ENCODE results near the gene PGGT1B. TPM values are rescaled to one million over a fixed set of nuclear protein-coding genes. Genes with fewer than 3 reads are reported as not detected.

Gene PGGT1B
- total RNA-seq, 1 experiment from 2014 or later, result 48.5 TPM

GRCh38 chr5:115170929-115171510 lies 91.7 kb downstream of the PGGT1B start:
- H3K9me3 Mint-ChIP-seq (ENCODE audit: unreplicated experiment), result no peaks in the 10 kb centered on the region
- no peaks in the 10 kb centered on the region for H3K27me3 Mint-ChIP-seq (ENCODE audit: insufficient read depth, unreplicated experiment)
- DNase-seq (ENCODE audit: unreplicated experiment), result no peak
- BruUV-seq (replicated peaks), result no TSS peak
- ChIA-PET POLR2A (interaction anchor here (1.5 kb wide), 2 partner anchors 44 to 87 kb away, joined by 3 read pairs; no protein-coding TSS in a partner anchor), CTCF (interaction anchor here (0.6 kb wide), 2 partner anchors 74 to 89 kb away, joined by 3 to 5 read pairs; no protein-coding TSS in a partner anchor)
- H3K27ac Mint-ChIP-seq (ENCODE audit: low read depth, unreplicated experiment), result no peak overlapping the region
- intact Hi-C loops (cut with micrococcal nuclease), result no loop called here
- H3K4me3 Mint-ChIP-seq (ENCODE audit: unreplicated experiment), result peak overlapping the region; percentile 84
- no peak for TF ChIP-seq CTCF (IDR thresholded peaks at IDR 0.05; ENCODE audit: unreplicated experiment)
- H3K36me3 Mint-ChIP-seq (ENCODE audit: insufficient read depth, unreplicated experiment), result no peaks in the 10 kb centered on the region
- peaks cover 6% of the 10 kb centered on the region for H3K4me1 Mint-ChIP-seq (ENCODE audit: insufficient read depth, unreplicated experiment)

DNA sequence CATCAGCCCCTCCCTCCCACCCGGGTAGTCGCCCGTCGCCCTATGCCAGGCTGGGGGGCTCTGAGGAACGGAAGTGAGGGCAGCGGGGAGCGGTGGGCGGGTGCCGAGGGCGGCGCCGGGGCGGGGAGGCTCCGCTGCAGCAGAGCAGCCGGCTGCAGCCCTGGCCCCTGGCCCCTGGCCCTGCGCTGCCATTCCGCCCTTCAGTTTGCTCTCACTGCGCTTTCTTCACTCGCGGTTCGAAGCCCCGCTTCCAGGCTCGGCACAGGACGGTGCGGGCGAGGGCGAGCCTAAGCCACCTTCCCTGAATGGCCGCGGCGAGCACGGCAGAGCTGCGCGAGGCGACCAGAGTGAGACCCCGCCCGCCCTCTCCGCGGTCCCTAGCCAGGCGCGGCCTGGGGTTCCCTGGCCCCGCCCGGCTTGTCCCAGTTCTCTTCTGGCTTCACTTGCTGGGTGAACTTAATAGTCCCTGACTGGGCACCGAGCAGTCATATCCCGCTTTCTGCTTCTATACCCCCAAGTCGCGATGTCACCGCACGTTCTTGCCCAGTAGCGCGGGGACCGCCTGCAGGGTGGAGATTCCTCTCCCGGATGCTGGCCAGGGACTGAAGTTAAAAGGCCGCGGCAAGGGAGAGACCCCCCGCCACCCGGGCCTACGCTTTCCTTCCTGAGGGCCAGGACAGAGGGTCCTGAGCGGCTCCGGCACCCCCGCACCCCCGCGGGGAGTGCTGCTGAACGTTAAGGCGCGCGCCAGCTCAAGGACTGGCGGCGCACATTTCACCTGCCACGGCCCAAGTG lies 92.3 kb downstream of the PGGT1B start:
- DNase-seq (ENCODE audit: unreplicated experiment), result no peak
- no peaks in the 10 kb centered on the region for H3K36me3 Mint-ChIP-seq (ENCODE audit: insufficient read depth, unreplicated experiment)
- H3K27me3 Mint-ChIP-seq (ENCODE audit: insufficient read depth, unreplicated experiment), result no peaks in the 10 kb centered on the region
- H3K4me3 Mint-ChIP-seq (ENCODE audit: unreplicated experiment), result peak overlapping the region; percentile 84
- H3K27ac Mint-ChIP-seq (ENCODE audit: low read depth, unreplicated experiment), result no peak overlapping the region
- no peaks in the 10 kb centered on the region for H3K9me3 Mint-ChIP-seq (ENCODE audit: unreplicated experiment)
- TF ChIP-seq CTCF (IDR thresholded peaks at IDR 0.05; ENCODE audit: unreplicated experiment), result no peak
- ChIA-PET POLR2A (interaction anchor here (0.8 to 1.6 kb wide), 7 partner anchors 12 to 671 kb away, joined by 3 to 5 read pairs (median 3); partner anchors contain the start of gene ATG12), CTCF (interaction anchor here (0.6 to 1.4 kb wide), 3 partner anchors 70 to 94 kb away, joined by 3 to 4 read pairs (median 3); no protein-coding TSS in a partner anchor)
- BruUV-seq (replicated peaks), result no TSS peak
- H3K4me1 Mint-ChIP-seq (ENCODE audit: insufficient read depth, unreplicated experiment), result peaks cover 6% of the 10 kb centered on the region
- intact Hi-C loops (cut with micrococcal nuclease), result no loop called here

DNA sequence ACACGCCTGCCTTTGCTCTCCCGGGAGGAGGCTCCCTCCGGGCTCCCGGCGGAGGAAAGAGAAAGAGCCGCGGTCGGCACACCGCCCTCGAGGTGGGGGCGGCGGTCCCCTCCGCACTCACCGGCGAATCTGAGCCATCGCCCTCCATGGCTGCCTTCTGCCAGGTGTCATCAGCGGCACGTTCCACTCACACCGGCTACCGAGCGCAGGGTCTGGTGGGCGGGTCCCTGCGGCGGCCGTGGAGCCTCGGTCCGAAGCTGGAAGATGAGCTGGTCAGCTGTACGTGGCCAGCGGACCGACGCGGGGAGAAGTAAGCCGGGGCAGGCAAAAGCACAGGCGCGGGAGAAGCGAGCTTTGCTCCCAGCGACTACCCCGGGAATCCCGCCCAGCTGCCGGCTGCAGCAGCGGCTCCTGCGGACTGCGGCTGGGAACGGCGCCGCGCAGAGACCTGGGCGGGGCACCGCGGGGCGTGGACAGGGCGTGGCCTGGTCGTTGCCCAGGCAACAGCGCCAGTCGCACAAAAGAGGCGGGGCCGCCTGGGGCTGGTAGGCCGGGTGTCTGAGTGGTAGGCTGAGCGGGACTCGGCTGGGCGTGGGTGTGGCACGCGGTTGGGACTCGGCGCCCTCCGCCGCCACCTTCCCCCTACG lies 93.1 kb downstream of the PGGT1B start, which contains the start of gene TRIM36:
TRIM36 (minus strand) TSS at position 422 of the 647 bp plus-strand sequence; CDS start at position 148, 274 bp downstream.
- ChIA-PET POLR2A (interaction anchor here (0.7 to 1.6 kb wide), 9 partner anchors 11 to 671 kb away, joined by 3 to 5 read pairs (median 3); partner anchors contain the start of genes ATG12 and PGGT1B), CTCF (interaction anchor here (0.7 to 1.4 kb wide), 5 partner anchors 9 to 95 kb away, joined by 3 to 6 read pairs (median 4); no protein-coding TSS in a partner anchor)
- peak; percentile 8 for TF ChIP-seq CTCF (IDR thresholded peaks at IDR 0.05; ENCODE audit: unreplicated experiment)
- peak; percentile 94 for DNase-seq (ENCODE audit: unreplicated experiment)
- Mint-ChIP-seq H3K36me3 (ENCODE audit: insufficient read depth, unreplicated experiment) (no peaks in the 10 kb centered on the region), H3K4me3 (ENCODE audit: unreplicated experiment) (peak within 1 kb of the TSS; percentile 84), H3K27ac (ENCODE audit: low read depth, unreplicated experiment) (peak within 1 kb of the TSS; percentile 35), H3K9me3 (ENCODE audit: unreplicated experiment) (no peaks in the 10 kb centered on the region), H3K27me3 (ENCODE audit: insufficient read depth, unreplicated experiment) (no peaks in the 10 kb centered on the region), H3K4me1 (ENCODE audit: insufficient read depth, unreplicated experiment) (peaks cover 6% of the 10 kb centered on the region)
- intact Hi-C loops (cut with micrococcal nuclease), result loop anchor here (2.0 to 10.0 kb wide), 3 partner anchors 71 to 405 kb away; no protein-coding TSS in a partner anchor
- BruUV-seq (replicated peaks), result no TSS peak
